ENCODE results near the gene PPM1E. TPM values are rescaled to one million over a fixed set of nuclear protein-coding genes. Genes with fewer than 3 reads are reported as not detected.

Gene PPM1E
- total and polyA plus RNA-seq, 11 donors: 0.20 to 4.0 (median 0.50) TPM

- no peak overlapping the region for H3K27ac ChIP-seq
- WGBS, 4 donors: 94 to 100% (median 98%) methylated on average over 2 of the region's 2 CpGs
- no peak overlapping the region for H3K4me3 ChIP-seq
- H3K9me3 ChIP-seq: no peaks in the 10 kb centered on the region
- no peaks in the 10 kb centered on the region for H3K27me3 ChIP-seq
- intact Hi-C loops (cut with DNase I): no loop called here
- DNase-seq (no peak), ATAC-seq (no peak)
- TF ChIP-seq POLR2A (IDR thresholded peaks at IDR 0.05) (no peak), CTCF (IDR thresholded peaks at IDR 0.05) (no peak)
- no peaks in the 10 kb centered on the region for H3K4me1 ChIP-seq
- H3K36me3 ChIP-seq: peaks cover 0 to 67% (median 44%) of the 10 kb centered on the region in 9 donors
Measured at GRCh38 chr17:58722696-58723095, 33.0 kb upstream of the PPM1E start.

- no peak for TF ChIP-seq POLR2A (IDR thresholded peaks at IDR 0.05)
- no peak for TF ChIP-seq CTCF (IDR thresholded peaks at IDR 0.05)
- no peak for ATAC-seq
- peaks cover 0 to 65% (median 23%) of the 10 kb centered on the region in 9 donors for H3K36me3 ChIP-seq
- intact Hi-C loops (cut with DNase I): no loop called here
- no peaks in the 10 kb centered on the region for H3K27me3 ChIP-seq
- no peaks in the 10 kb centered on the region for H3K4me1 ChIP-seq
- H3K4me3 ChIP-seq: no peak overlapping the region
- WGBS, 4 donors: 43 to 73% (median 55%) methylated on average over 1 of the region's 1 CpG
- no peak for DNase-seq
- no peaks in the 10 kb centered on the region for H3K9me3 ChIP-seq
- no peak overlapping the region for H3K27ac ChIP-seq
Measured at GRCh38 chr17:58728798-58729197, 26.9 kb upstream of the PPM1E start.

GRCh38 chr17:58730937-58731336, 24.7 kb upstream of the PPM1E start:
- intact Hi-C loops (cut with DNase I): no loop called here
- peaks cover 0 to 60% (median 13%) of the 10 kb centered on the region in 9 donors for H3K36me3 ChIP-seq
- DNase-seq: no peak

GRCh38 chr17:58734040-58734439, 21.6 kb upstream of the PPM1E start:
- Histone ChIP-seq H3K4me3 (no peak overlapping the region), H3K4me1 (no peaks in the 10 kb centered on the region), H3K27me3 (no peaks in the 10 kb centered on the region), H3K27ac (no peak overlapping the region), H3K9me3 (no peaks in the 10 kb centered on the region), H3K36me3 (peaks cover 0 to 53% (median 11%) of the 10 kb centered on the region in 9 donors)
- ATAC-seq: no peak
- WGBS, 4 donors: 92 to 96% (median 94%) methylated on average over 3 of the region's 3 CpGs
- intact Hi-C loops (cut with DNase I): no loop called here
- DNase-seq: no peak
- TF ChIP-seq POLR2A (IDR thresholded peaks at IDR 0.05): no peak
- TF ChIP-seq CTCF (IDR thresholded peaks at IDR 0.05): no peak

More at GRCh38 chr17:58730937-58731336, 24.7 kb upstream of the PPM1E start:
- no peak overlapping the region for H3K4me3 ChIP-seq
- ATAC-seq: no peak
- no peaks in the 10 kb centered on the region for H3K9me3 ChIP-seq
- no peaks in the 10 kb centered on the region for H3K27me3 ChIP-seq
- H3K27ac ChIP-seq: no peak overlapping the region
- TF ChIP-seq CTCF (IDR thresholded peaks at IDR 0.05) (no peak), POLR2A (IDR thresholded peaks at IDR 0.05) (no peak)
- H3K4me1 ChIP-seq: no peaks in the 10 kb centered on the region

All from heart left ventricle (tissue), 16 donors.